ENCODE measurements around the gene SIL1.

GRCh38 chr5:139076111-139076510 lies 122.1 kb downstream of the SIL1 start:
- TF ChIP-seq CTCF (IDR thresholded peaks at IDR 0.05) (no peak), EP300 (IDR thresholded peaks at IDR 0.05) (no peak)
